ENCODE results near the gene TUB. TPM values are rescaled to one million over a fixed set of nuclear protein-coding genes. Genes with fewer than 3 reads are reported as not detected.
A peak's percentile ranks its signal among the peaks of the same experiment; 100 is the strongest.

TUB gene
- total and polyA plus RNA-seq, 10 donors, result 0.17 to 3.2 (median 1.8) TPM

GRCh38 chr11:8034604-8035190, 46.3 kb upstream of the TUB start:
- Histone ChIP-seq H3K4me3 (no peak overlapping the region), H3K27ac (no peak overlapping the region), H3K36me3 (no peaks in the 10 kb centered on the region), H3K4me1 (peaks cover 4 to 9% (median 8%) of the 10 kb centered on the region in 6 donors), H3K27me3 (replicated peaks in 1 of 7) (peaks cover 0 to 46% (median 15%) of the 10 kb centered on the region in 7 donors), H3K9me3 (no peaks in the 10 kb centered on the region)
- no peak for DNase-seq
- TF ChIP-seq, protein P1, sequence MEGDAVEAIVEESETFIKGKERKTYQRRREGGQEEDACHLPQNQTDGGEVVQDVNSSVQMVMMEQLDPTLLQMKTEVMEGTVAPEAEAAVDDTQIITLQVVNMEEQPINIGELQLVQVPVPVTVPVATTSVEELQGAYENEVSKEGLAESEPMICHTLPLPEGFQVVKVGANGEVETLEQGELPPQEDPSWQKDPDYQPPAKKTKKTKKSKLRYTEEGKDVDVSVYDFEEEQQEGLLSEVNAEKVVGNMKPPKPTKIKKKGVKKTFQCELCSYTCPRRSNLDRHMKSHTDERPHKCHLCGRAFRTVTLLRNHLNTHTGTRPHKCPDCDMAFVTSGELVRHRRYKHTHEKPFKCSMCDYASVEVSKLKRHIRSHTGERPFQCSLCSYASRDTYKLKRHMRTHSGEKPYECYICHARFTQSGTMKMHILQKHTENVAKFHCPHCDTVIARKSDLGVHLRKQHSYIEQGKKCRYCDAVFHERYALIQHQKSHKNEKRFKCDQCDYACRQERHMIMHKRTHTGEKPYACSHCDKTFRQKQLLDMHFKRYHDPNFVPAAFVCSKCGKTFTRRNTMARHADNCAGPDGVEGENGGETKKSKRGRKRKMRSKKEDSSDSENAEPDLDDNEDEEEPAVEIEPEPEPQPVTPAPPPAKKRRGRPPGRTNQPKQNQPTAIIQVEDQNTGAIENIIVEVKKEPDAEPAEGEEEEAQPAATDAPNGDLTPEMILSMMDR (IDR thresholded peaks at IDR 0.05 in 8 of 11, conservative IDR thresholded peaks at IDR 0.05 in 3 of 11), result no peak
- TF ChIP-seq POLR2AphosphoS5 (IDR thresholded peaks at IDR 0.05) (no peak), POLR2A (IDR thresholded peaks at IDR 0.05) (no peak)
- intact Hi-C loops (cut with DNase I; ENCODE audit: low total_unique reads), result loop anchor here (10.0 kb wide), 1 partner anchor 60 kb away; no protein-coding TSS in a partner anchor
- WGBS, 5 donors, result 75 to 91% (median 81%) methylated on average over 5 of the region's 5 CpGs

GRCh38 chr11:8035200-8035855, 45.7 kb upstream of the TUB start:
- intact Hi-C loops (cut with DNase I; ENCODE audit: low total_unique reads), result loop anchor here (10.0 kb wide), 1 partner anchor 59 kb away; no protein-coding TSS in a partner anchor
- 76 to 90% (median 80%) methylated on average over 10 to 11 of the region's 11 CpGs for WGBS, 5 donors

DNA sequence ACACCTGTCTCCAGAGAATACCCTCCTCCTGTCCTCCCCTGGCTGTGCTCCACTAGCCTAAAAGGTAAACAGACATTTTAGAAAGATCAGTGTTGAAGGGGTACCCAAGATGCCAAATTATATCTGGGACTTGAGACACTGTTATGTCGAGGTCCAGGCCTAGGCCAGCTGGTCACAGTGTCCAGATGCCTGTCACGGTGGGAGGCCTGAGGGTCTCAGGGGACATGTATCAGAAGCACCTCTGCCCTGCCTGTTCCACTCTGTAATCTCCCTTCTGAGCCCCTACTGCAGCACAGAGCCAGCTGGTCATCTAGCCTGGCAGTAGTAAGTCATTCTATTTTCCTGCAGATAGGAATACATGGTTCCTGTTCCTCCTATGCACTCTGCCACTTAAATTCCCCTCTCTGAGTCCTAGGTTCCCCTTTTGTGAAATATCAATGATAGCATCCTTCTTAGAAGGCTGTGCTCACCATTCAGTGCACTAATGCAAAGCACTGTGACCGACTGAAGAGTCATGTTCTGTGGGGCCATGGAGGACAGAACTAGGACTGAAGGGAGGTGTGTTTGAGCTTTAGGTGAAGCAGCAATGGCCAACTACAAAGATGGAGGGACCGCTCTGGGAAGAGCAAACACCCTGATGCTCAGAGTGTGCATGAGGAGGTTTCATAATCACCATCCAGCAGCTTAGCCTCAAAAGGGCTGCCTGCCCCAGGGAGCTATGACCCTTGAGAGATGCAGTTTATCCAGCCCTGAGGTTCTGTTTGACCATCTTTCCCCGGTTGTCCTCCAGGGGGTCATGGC, 44.8 kb upstream of the TUB start:
- no peak for TF ChIP-seq POLR2A (IDR thresholded peaks at IDR 0.05)
- TF ChIP-seq, protein P1 (IDR thresholded peaks at IDR 0.05 in 8 of 11, conservative IDR thresholded peaks at IDR 0.05 in 3 of 11), result no peak
- TF ChIP-seq POLR2AphosphoS5 (IDR thresholded peaks at IDR 0.05), result no peak
- peaks cover 4 to 9% (median 8%) of the 10 kb centered on the region in 6 donors for H3K4me1 ChIP-seq
- WGBS, 5 donors, result 76 to 90% (median 78%) methylated on average over 5 of the region's 5 CpGs
- no peaks in the 10 kb centered on the region for H3K9me3 ChIP-seq
- H3K27me3 ChIP-seq (replicated peaks in 1 of 7), result peaks cover 0 to 37% (median 15%) of the 10 kb centered on the region in 7 donors
- no peaks in the 10 kb centered on the region for H3K36me3 ChIP-seq
- intact Hi-C loops (cut with DNase I; ENCODE audit: low total_unique reads), result loop anchor here (10.0 kb wide), 1 partner anchor 59 kb away; no protein-coding TSS in a partner anchor
- H3K27ac ChIP-seq, result no peak overlapping the region
- peak; percentile 21 for DNase-seq
- no peak overlapping the region for H3K4me3 ChIP-seq

More at GRCh38 chr11:8035200-8035855, 45.7 kb upstream of the TUB start:
- Histone ChIP-seq H3K36me3 (no peaks in the 10 kb centered on the region), H3K27me3 (replicated peaks in 1 of 7) (peaks cover 0 to 46% (median 15%) of the 10 kb centered on the region in 7 donors), H3K27ac (no peak overlapping the region), H3K4me3 (no peak overlapping the region), H3K4me1 (peaks cover 4 to 9% (median 8%) of the 10 kb centered on the region in 6 donors), H3K9me3 (no peaks in the 10 kb centered on the region)
- TF ChIP-seq, protein P1 (IDR thresholded peaks at IDR 0.05 in 8 of 11, conservative IDR thresholded peaks at IDR 0.05 in 3 of 11), result no peak
- TF ChIP-seq POLR2A (IDR thresholded peaks at IDR 0.05) (no peak), POLR2AphosphoS5 (IDR thresholded peaks at IDR 0.05) (no peak)
- DNase-seq, result peak; percentile 36

All from spleen (tissue), 11 donors.